ENCODE results near the gene QSOX2. TPM values are rescaled to one million over a fixed set of nuclear protein-coding genes. Genes with fewer than 3 reads are reported as not detected.

Gene QSOX2
- total RNA-seq, 6 experiments from 2014 or later = 20.1 to 24.9 (median 21.9) TPM

- Mint-ChIP-seq H3K4me3 (no peak overlapping the region), H3K4me1 (ENCODE audit: low read depth) (no peaks in the 10 kb centered on the region), H3K36me3 (ENCODE audit: low read depth) (no peaks in the 10 kb centered on the region), H3K9me3 (no peaks in the 10 kb centered on the region), H3K27me3 (ENCODE audit: insufficient read depth) (peaks cover 40% of the 10 kb centered on the region), H3K27ac (no peak overlapping the region)
- DNase-seq = no peak
- TF ChIP-seq CTCF (IDR thresholded peaks at IDR 0.05) = no peak
These were observed 59.2 kb downstream of the QSOX2 start for GRCh38 chr9:136186386-136186785.

GRCh38 chr9:136185596-136186366, 59.8 kb downstream of the QSOX2 start:
- TF ChIP-seq CTCF (IDR thresholded peaks at IDR 0.05) = no peak
- DNase-seq = no peak
- H3K4me3 Mint-ChIP-seq = no peak overlapping the region
- no peak overlapping the region for H3K27ac Mint-ChIP-seq
- H3K4me1 Mint-ChIP-seq (ENCODE audit: low read depth) = no peaks in the 10 kb centered on the region
- no peaks in the 10 kb centered on the region for H3K9me3 Mint-ChIP-seq
- H3K36me3 Mint-ChIP-seq (ENCODE audit: low read depth) = no peaks in the 10 kb centered on the region
- H3K27me3 Mint-ChIP-seq (ENCODE audit: insufficient read depth) = peaks cover 34% of the 10 kb centered on the region

- H3K27me3 Mint-ChIP-seq (ENCODE audit: insufficient read depth) = peaks cover 36% of the 10 kb centered on the region
- H3K4me1 Mint-ChIP-seq (ENCODE audit: low read depth) = no peaks in the 10 kb centered on the region
These were observed 60.5 kb downstream of the QSOX2 start for GRCh38 chr9:136185066-136185465.

GRCh38 chr9:136182850-136183422, 62.7 kb downstream of the QSOX2 start:
- Mint-ChIP-seq H3K4me3 (no peak overlapping the region), H3K27me3 (ENCODE audit: insufficient read depth) (peaks cover 28% of the 10 kb centered on the region), H3K9me3 (no peaks in the 10 kb centered on the region), H3K4me1 (ENCODE audit: low read depth) (no peaks in the 10 kb centered on the region), H3K36me3 (ENCODE audit: low read depth) (no peaks in the 10 kb centered on the region), H3K27ac (no peak overlapping the region)
- no peak for TF ChIP-seq CTCF (IDR thresholded peaks at IDR 0.05)
- DNase-seq = no peak

More at GRCh38 chr9:136185066-136185465, 60.5 kb downstream of the QSOX2 start:
- DNase-seq = no peak
- H3K4me3 Mint-ChIP-seq = no peak overlapping the region
- no peak for TF ChIP-seq CTCF (IDR thresholded peaks at IDR 0.05)
- no peaks in the 10 kb centered on the region for H3K36me3 Mint-ChIP-seq (ENCODE audit: low read depth)
- H3K27ac Mint-ChIP-seq = no peak overlapping the region
- no peaks in the 10 kb centered on the region for H3K9me3 Mint-ChIP-seq

GRCh38 chr9:136182420-136182787, 63.2 kb downstream of the QSOX2 start:
- no peak for DNase-seq
- Mint-ChIP-seq H3K27me3 (ENCODE audit: insufficient read depth) (peaks cover 30% of the 10 kb centered on the region), H3K4me1 (ENCODE audit: low read depth) (no peaks in the 10 kb centered on the region), H3K4me3 (no peak overlapping the region), H3K27ac (no peak overlapping the region), H3K36me3 (ENCODE audit: low read depth) (no peaks in the 10 kb centered on the region), H3K9me3 (no peaks in the 10 kb centered on the region)
- no peak for TF ChIP-seq CTCF (IDR thresholded peaks at IDR 0.05)

Measured in HFFc6 (cell line).